Adrenal gland (tissue), 12 donors: ENCODE results near the gene STARD10. TPM values are rescaled to one million over a fixed set of nuclear protein-coding genes. Genes with fewer than 3 reads are reported as not detected.

Experiments
- DNase-seq, 7 donors: peaks; one replicate each; pipeline ENCODE4 v3.0.0-alpha.2; 2019 to 2020
- H3K27ac ChIP-seq, 5 donors: fragments of 200-600 bp; sonication (generic) in 4 of 5; 1 replicate in 3 of 5; 2 replicates in 2 of 5; pipeline versions ENCODE4 v1.5.1 to v1.8.0; 2016 to 2020; ENCODE audit warnings: mild to moderate bottlenecking in 1 of 5
- H3K27me3 ChIP-seq: fragments of 200-600 bp; 2 replicates; pipeline ENCODE4 v1.8.0; 2021
- H3K36me3 ChIP-seq, 2 donors: fragments of 200-600 bp; replicated peaks in 1 of 2; 1 replicate in 1 of 2; 2 replicates in 1 of 2; pipeline versions ENCODE4 v1.5.1 to v1.8.0; 2018 to 2022
- H3K4me1 ChIP-seq, 2 donors: fragments of 200-600 bp; replicated peaks in 1 of 2; 1 replicate in 1 of 2; 2 replicates in 1 of 2; pipeline versions ENCODE4 v1.5.1 to v1.8.0; 2018 to 2021
- H3K4me3 ChIP-seq, 4 donors: fragments of 200-600 bp; sonication (generic) in 3 of 4; one replicate each; pipeline ENCODE4 v1.5.1; 2016 to 2018
- H3K9me3 ChIP-seq, 3 donors: fragments of 200-600 bp; sonication (generic) in 1 of 3; replicated peaks in 1 of 3; 1 replicate in 2 of 3; 2 replicates in 1 of 3; pipeline versions ENCODE4 v1.5.1 to v1.8.0; 2016 to 2021
- CTCF ChIP-seq, 6 experiments: fragments of 450-650 bp in 4 of 6; fragments of 200-600 bp in 2 of 6; sonication (generic) in 1 of 6; IDR thresholded peaks; 1 replicate in 5 of 6; 2 replicates in 1 of 6; pipeline versions ENCODE4 v1.5.1 to v1.8.0; 2016 to 2021; ENCODE audit warnings: antibody characterized with exemption in 6 of 6, mild to moderate bottlenecking in 2 of 6, moderate library complexity in 1 of 6
- POLR2A ChIP-seq, 2 donors: fragments of 450-650 bp; IDR thresholded peaks; one replicate each; pipeline ENCODE4 v1.6.1; 2017; ENCODE audit warnings: antibody characterized with exemption in 2 of 2, mild to moderate bottlenecking in 2 of 2, moderate library complexity in 1 of 2
- whole genome bisulfite sequencing, 4 donors: extraction: QIAGEN DNeasy Blood & Tissue Kit in 2 of 4; methylation state at CpG; one replicate each; pipeline versions ENCODE4 v1.1.5 to v1.1.7; 2013 to 2017; 5-methylcytosine and 5-hydroxymethylcytosine counted together
- intact Hi-C, 2 donors: fragments of 100-400 bp; cut with DNase I; formaldehyde crosslinking; loops; one replicate each; pipeline versions ENCODE4 v1.14.1 to v1.15.0; 2022 to 2023
- polyA plus RNA-seq, 3 donors: library from polyadenylated mRNA; stranded (reverse); fragments of 200-250 nt in 2 of 3; fragments of 350-450 nt in 1 of 3; fragmentation: Illumina TruSeq in 1 of 3; extraction: RNeasy Lipid Tissue Mini Kit (QIAGEN cat#74804) in 1 of 3; gene quantifications; one replicate each; pipeline ENCODE4 v1.2.3, GENCODE V29; 2013 to 2014
- total RNA-seq, 9 donors: library from RNA; depleted of rRNA in 4 of 9; stranded (reverse); fragments of >200 nt in 4 of 9; fragments of 120-200 nt in 1 of 9; fragmentation: NEBNext Ultra II Directional in 1 of 9; extraction: Animal tissue kit (Norgen Biotek cat#: 25700) in 1 of 9; gene quantifications; one replicate each; pipeline versions ENCODE4 v1.1.0 to v1.2.4, GENCODE V29; 2013 to 2023
- donor health status: healthy with polysubstance abuse.
- donor health status: Bipolar disorder and iron deficiency.
- donor health status: DM: yes; HTN: yes; CAD: no.
- donor health status: DM: no; HTN: no; CAD: no.
- donor health status: DM: no; HTN: no; CAD: no.
- donor health status: DM: yes; HTN: yes; CAD: no.

Gene STARD10
- total and polyA plus RNA-seq, 12 donors, result 190 to 668 (median 350) TPM

- no peaks in the 10 kb centered on the region for H3K9me3 ChIP-seq
- H3K4me3 ChIP-seq, result no peak overlapping the region
- intact Hi-C loops, result loop anchor here in 1 of 2 donors (5.0 kb wide), 1 partner anchor 350 kb away; no protein-coding TSS in a partner anchor
- peaks cover 23 to 28% of the 10 kb centered on the region in 2 donors for H3K4me1 ChIP-seq
- peak in 2 of 7 donors; percentile 14 to 51 for DNase-seq
- no peaks in the 10 kb centered on the region for H3K27me3 ChIP-seq
- TF ChIP-seq CTCF (IDR thresholded peaks at IDR 0.05) (no peak), POLR2A (IDR thresholded peaks at IDR 0.05) (no peak)
- peaks cover 0 to 2% of the 10 kb centered on the region in 2 donors for H3K36me3 ChIP-seq
- H3K27ac ChIP-seq, result peak overlapping the region in 4 of 5 donors; percentile 45 to 87 (median 76)
- WGBS, 4 donors, result 91 to 94% (median 92%) methylated on average over 3 to 8 of the region's 8 CpGs
These were observed 33.2 kb upstream of the STARD10 start for GRCh38 chr11:72826942-72827480.

- Histone ChIP-seq H3K4me1 (peaks cover 21 to 27% of the 10 kb centered on the region in 2 donors), H3K27me3 (no peaks in the 10 kb centered on the region), H3K4me3 (no peak overlapping the region), H3K9me3 (no peaks in the 10 kb centered on the region), H3K36me3 (peaks cover 0 to 2% of the 10 kb centered on the region in 2 donors), H3K27ac (peak overlapping the region in 2 of 5 donors; percentile 87)
- intact Hi-C loops, result loop anchor here in 1 of 2 donors (5.0 kb wide), 1 partner anchor 351 kb away; no protein-coding TSS in a partner anchor
- WGBS, 4 donors, result 92 to 95% (median 92%) methylated on average over 7 to 15 of the region's 15 CpGs
- TF ChIP-seq CTCF (IDR thresholded peaks at IDR 0.05) (no peak), POLR2A (IDR thresholded peaks at IDR 0.05) (no peak)
- peak in 2 of 7 donors; percentile 17 to 57 for DNase-seq
These were observed 32.5 kb upstream of the STARD10 start for GRCh38 chr11:72826191-72826941.

GRCh38 chr11:72825661-72826060 is 31.8 kb upstream of the STARD10 start:
- Histone ChIP-seq H3K9me3 (no peaks in the 10 kb centered on the region), H3K36me3 (peaks cover 0 to 2% of the 10 kb centered on the region in 2 donors), H3K4me3 (no peak overlapping the region), H3K27me3 (no peaks in the 10 kb centered on the region), H3K4me1 (peaks cover 21 to 28% of the 10 kb centered on the region in 2 donors), H3K27ac (no peak overlapping the region)
- WGBS, 4 donors, result 77 to 100% (median 81%) methylated on average over 2 to 4 of the region's 4 CpGs
- TF ChIP-seq CTCF (IDR thresholded peaks at IDR 0.05) (no peak), POLR2A (IDR thresholded peaks at IDR 0.05) (no peak)
- intact Hi-C loops, result loop anchor here in 1 of 2 donors (5.0 kb wide), 1 partner anchor 352 kb away; no protein-coding TSS in a partner anchor
- peak in 2 of 7 donors; percentile 13 to 51 for DNase-seq

GRCh38 chr11:72824811-72825505 is 31.1 kb upstream of the STARD10 start:
- Histone ChIP-seq H3K27me3 (no peaks in the 10 kb centered on the region), H3K4me1 (peaks cover 21 to 28% of the 10 kb centered on the region in 2 donors), H3K27ac (no peak overlapping the region), H3K4me3 (no peak overlapping the region), H3K9me3 (no peaks in the 10 kb centered on the region), H3K36me3 (peaks cover 0 to 8% of the 10 kb centered on the region in 2 donors)
- 83 to 89% (median 86%) methylated on average over 8 to 15 of the region's 15 CpGs for WGBS, 4 donors
- intact Hi-C loops, result loop anchor here in 1 of 2 donors (5.0 kb wide), 1 partner anchor 352 kb away; no protein-coding TSS in a partner anchor
- DNase-seq, result peak in 1 of 7 donors; percentile 19
- TF ChIP-seq CTCF (IDR thresholded peaks at IDR 0.05) (no peak), POLR2A (IDR thresholded peaks at IDR 0.05) (no peak)
